Mucosa of descending colon (tissue), 3 donors: Measurements from ENCODE around the gene PDLIM1. TPM values are rescaled to one million over a fixed set of nuclear protein-coding genes. Genes with fewer than 3 reads are reported as not detected.

ENCODE experiments used
- ATAC-seq: fragments of 200-7000 bp; cut with Tn5 transposase; one replicate; pipeline ENCODE4 v1.9.1; 2020; ENCODE audit warnings: mild to moderate bottlenecking, moderate library complexity
- DNase-seq, 3 donors: peaks; one replicate each; pipeline ENCODE4 v3.0.0-alpha.2; 2020
- H3K36me3 ChIP-seq: fragments of 200-600 bp; one replicate; pipeline ENCODE4 v1.8.0; 2021; ENCODE audit warnings: low read depth, mild to moderate bottlenecking
- H3K4me1 ChIP-seq: fragments of 200-600 bp; one replicate; pipeline ENCODE4 v1.8.0; 2021; ENCODE audit warnings: low read depth, mild to moderate bottlenecking
- H3K4me3 ChIP-seq: fragments of 200-600 bp; one replicate; pipeline ENCODE4 v1.8.0; 2021; ENCODE audit warnings: mild to moderate bottlenecking
- H3K9me3 ChIP-seq: fragments of 200-600 bp; one replicate; pipeline ENCODE4 v1.8.0; 2021; ENCODE audit warnings: mild to moderate bottlenecking
- CTCF ChIP-seq: fragments of 200-600 bp; IDR thresholded peaks from one replicate; pipeline ENCODE4 v1.8.0; 2022; ENCODE audit warnings: antibody characterized with exemption, mild to moderate bottlenecking
- intact Hi-C, 2 donors: fragments of 100-400 bp; cut with DNase I in 1 of 2; cut with micrococcal nuclease in 1 of 2; formaldehyde crosslinking; loops; one replicate each; pipeline versions ENCODE4 v1.11.0 to v1.11.1; 2022; cut with DNase I, micrococcal nuclease
- long read RNA-seq, 2 donors: library from polyadenylated mRNA; unstranded; transcript quantifications; one replicate each; pipeline ENCODE4 v2.0.0, GENCODE V29; 2019 to 2021
- total RNA-seq, 3 donors: library from RNA; stranded (reverse); fragmentation: NEBNext Ultra II Directional in 2 of 3; extraction: Animal tissue kit (Norgen Biotek cat#: 25700) in 2 of 3; gene quantifications; one replicate each; pipeline versions ENCODE4 v1.2.1 to v1.2.4, GENCODE V29; 2021 to 2023
- donor health status: DM: no; HTN: no; CAD: no; lungs with moderate emphysema.
- donor health status: DM: no; HTN: no; CAD: no.
- donor health status: DM: no; HTN: yes; CAD: no.

PDLIM1 gene
- 100 to 1,000 TPM; 177 to 434 (median 373) TPM for total RNA-seq
- long read RNA-seq, donor 1, transcript PDLIM1-201 (7 exons, 1,452 nt) = major isoform, 262 of 275 reads
- long read RNA-seq, donor 1, transcript PDLIM1-202 (6 exons, 850 nt) = minor isoform, 6 of 275 reads
- long read RNA-seq, donor 1, partial matches to known transcripts = 2 of 275 reads
- long read RNA-seq, donor 1, other reads (novel, unspliced or antisense) = 4 of 275 reads
- long read RNA-seq, donor 2, transcript PDLIM1-202 (6 exons, 850 nt) = minor isoform, 20 of 594 reads
- long read RNA-seq, donor 2, transcript PDLIM1-201 (7 exons, 1,452 nt) = major isoform, 521 of 594 reads
- long read RNA-seq, donor 2, partial matches to known transcripts = 9 of 594 reads
- long read RNA-seq, donor 2, other reads (novel, unspliced or antisense) = 44 of 594 reads

- ATAC-seq (peak; percentile 83), DNase-seq (peak; percentile 86 to 93 (median 89))
- TF ChIP-seq CTCF = no peak
- Histone ChIP-seq H3K4me1 (peaks cover 48% of the 10 kb centered on the region), H3K4me3 (peak within 1 kb of the TSS; percentile 90), H3K36me3 (no peaks in the 10 kb centered on the region), H3K9me3 (no peaks in the 10 kb centered on the region)
- intact Hi-C loops = no loop called here
These were observed at the start of gene PDLIM1 for GRCh38 chr10:95290461-95291364. Gene PDLIM1, minus strand, starts transcription at chr10:95291003. Its CDS starts 88 bp downstream, at chr10:95290915.

GRCh38 chr10:95339863-95340262, 49.1 kb upstream of the PDLIM1 start:
- intact Hi-C loops = loop anchor here in 1 of 2 donors (10.0 kb wide), 1 partner anchor 95 kb away; no protein-coding TSS in a partner anchor
- Histone ChIP-seq H3K4me3 (no peak overlapping the region), H3K4me1 (no peaks in the 10 kb centered on the region), H3K9me3 (no peaks in the 10 kb centered on the region), H3K36me3 (no peaks in the 10 kb centered on the region)
- DNase-seq (no peak), ATAC-seq (no peak)
- TF ChIP-seq CTCF = no peak

- ATAC-seq (no peak), DNase-seq (no peak)
- no peak overlapping the region for H3K4me3 ChIP-seq
- TF ChIP-seq CTCF = no peak
- H3K36me3 ChIP-seq = no peaks in the 10 kb centered on the region
- H3K4me1 ChIP-seq = no peaks in the 10 kb centered on the region
- intact Hi-C loops = loop anchor here in 1 of 2 donors (10.0 kb wide), 1 partner anchor 93 kb away; no protein-coding TSS in a partner anchor
- no peaks in the 10 kb centered on the region for H3K9me3 ChIP-seq
These were observed 46.8 kb upstream of the PDLIM1 start for GRCh38 chr10:95337423-95338160.

GRCh38 chr10:95336702-95337101, 45.9 kb upstream of the PDLIM1 start:
- no peak overlapping the region for H3K4me3 ChIP-seq
- ATAC-seq (no peak), DNase-seq (no peak)
- no peaks in the 10 kb centered on the region for H3K36me3 ChIP-seq
- H3K4me1 ChIP-seq = no peaks in the 10 kb centered on the region
- no peak for TF ChIP-seq CTCF
- no peaks in the 10 kb centered on the region for H3K9me3 ChIP-seq
- intact Hi-C loops = loop anchor here in 1 of 2 donors (10.0 kb wide), 1 partner anchor 92 kb away; no protein-coding TSS in a partner anchor
